GM08714 (cell line): ENCODE measurements around the gene ZNF423.
A peak's percentile ranks its signal among the peaks of the same experiment; 100 is the strongest.

Experiments used
- H3K4me3 ChIP-seq: fragments of 200-500 bp; sonication (Bioruptor generic); 2 replicates; pipeline ENCODE4 v1.5.1; 2014; ENCODE audit warnings: mild to moderate bottlenecking, low read length, inconsistent platforms
- ZNF274 ChIP-seq: IDR thresholded peaks from 2 replicates; pipeline ENCODE4 v1.6.1; 2012; ENCODE audit warnings: mild to moderate bottlenecking, low read depth, low read length

Gene ZNF423

GRCh38 chr16:49855822-49856671 lies at the start of gene ZNF423:
ZNF423 (minus strand) TSS chr16:49856112; CDS start chr16:49855774, 338 bp downstream.
- H3K4me3 ChIP-seq, result peak within 1 kb of the TSS; percentile 66

DNA sequence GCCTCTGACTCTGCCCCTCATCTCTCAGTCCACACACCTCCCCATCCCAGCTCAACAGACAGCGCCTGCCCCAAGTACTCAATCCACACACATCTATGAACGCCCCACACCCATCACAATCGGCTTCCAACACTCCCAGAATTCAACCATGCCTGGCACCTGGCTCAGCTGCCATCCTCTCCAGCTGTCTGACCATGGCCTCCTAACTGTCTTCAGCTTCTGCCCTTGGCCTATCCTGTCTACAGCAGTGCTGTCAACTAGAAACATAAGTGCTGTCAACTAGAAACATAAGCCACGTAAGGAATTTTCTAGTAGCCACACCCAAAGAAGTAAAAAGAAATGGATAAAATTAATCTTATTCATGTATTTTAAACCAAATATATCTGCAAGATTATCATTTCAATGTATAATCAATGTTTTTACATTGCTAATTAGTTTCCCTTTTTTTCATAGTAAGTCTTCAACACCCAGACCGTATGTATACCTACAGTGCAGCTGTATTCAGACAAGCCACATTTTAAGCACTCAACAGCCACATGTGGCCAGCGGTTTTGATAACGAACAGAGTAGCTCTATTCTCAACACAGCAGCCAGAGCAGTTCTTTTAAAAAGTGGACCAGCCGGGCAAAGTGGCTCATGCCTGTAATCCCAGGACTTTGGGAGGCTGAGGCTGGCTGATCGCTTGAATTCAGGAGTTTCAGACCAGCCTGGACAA lies 48.6 kb upstream of the ZNF423 start:
- no peak for TF ChIP-seq ZNF274
- H3K4me3 ChIP-seq, result no peak overlapping the region

More at GRCh38 chr16:49855822-49856671, at the start of gene ZNF423:
- TF ChIP-seq ZNF274, result no peak

GRCh38 chr16:49902908-49903307 lies 47.0 kb upstream of the ZNF423 start:
- H3K4me3 ChIP-seq, result no peak overlapping the region
- TF ChIP-seq ZNF274, result no peak

DNA sequence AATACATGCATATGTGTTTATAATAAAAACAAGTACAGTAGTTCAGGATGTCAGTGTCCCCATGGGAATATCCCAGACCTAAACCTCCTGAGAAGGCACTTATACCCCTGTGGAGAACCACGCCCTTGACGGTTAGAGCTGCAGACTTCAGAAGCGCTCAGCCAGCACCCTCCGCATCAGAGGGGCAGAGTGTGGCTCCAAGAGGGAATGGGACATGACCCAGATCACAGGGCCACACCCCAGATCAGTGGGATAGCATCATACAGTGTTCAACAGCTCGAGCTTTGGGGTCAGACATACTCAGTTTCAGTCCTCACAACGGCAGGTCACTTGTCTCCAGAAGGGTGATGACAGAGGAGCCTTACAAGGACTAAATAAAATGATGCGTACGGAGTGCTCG lies 45.8 kb upstream of the ZNF423 start:
- no peak overlapping the region for H3K4me3 ChIP-seq
- TF ChIP-seq ZNF274, result no peak

- H3K4me3 ChIP-seq, result no peak overlapping the region
- no peak for TF ChIP-seq ZNF274
These were observed 45.0 kb upstream of the ZNF423 start for GRCh38 chr16:49900875-49901274.

DNA sequence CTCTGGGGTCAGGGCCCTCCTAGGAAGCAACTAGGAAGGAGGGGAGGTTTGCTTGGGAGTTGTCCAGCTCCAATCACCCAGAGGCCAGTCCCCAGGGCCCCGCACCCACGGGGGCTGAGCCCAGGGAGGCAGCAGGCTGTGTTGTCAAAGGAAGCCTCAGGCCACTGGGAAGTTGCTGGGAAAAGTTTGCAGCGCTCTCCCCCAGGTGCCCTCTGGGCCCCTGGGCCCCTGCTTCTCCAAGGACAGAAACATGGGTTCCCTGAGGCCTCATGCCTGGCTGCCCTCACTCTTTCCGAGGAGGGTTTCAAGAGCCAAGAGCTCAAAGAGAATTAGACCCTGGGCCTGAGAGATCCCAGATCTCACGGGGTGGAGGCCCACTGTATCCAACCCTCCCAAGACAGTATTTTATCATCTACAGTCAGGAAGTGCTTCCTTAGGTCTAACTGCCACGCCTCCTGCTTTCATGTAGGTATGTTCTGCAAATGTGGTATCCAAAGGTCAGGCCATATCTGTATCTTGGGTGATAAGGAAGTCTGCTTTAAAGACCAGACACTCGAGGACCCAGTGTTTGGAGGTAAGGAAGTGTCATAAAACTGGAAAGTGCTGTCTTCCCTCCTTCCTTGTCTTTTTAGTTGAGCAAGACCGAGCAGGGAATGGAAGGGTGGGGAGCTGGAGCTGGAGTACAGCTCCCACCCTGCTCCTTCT lies 44.2 kb upstream of the ZNF423 start:
- TF ChIP-seq ZNF274, result no peak
- H3K4me3 ChIP-seq, result no peak overlapping the region

DNA sequence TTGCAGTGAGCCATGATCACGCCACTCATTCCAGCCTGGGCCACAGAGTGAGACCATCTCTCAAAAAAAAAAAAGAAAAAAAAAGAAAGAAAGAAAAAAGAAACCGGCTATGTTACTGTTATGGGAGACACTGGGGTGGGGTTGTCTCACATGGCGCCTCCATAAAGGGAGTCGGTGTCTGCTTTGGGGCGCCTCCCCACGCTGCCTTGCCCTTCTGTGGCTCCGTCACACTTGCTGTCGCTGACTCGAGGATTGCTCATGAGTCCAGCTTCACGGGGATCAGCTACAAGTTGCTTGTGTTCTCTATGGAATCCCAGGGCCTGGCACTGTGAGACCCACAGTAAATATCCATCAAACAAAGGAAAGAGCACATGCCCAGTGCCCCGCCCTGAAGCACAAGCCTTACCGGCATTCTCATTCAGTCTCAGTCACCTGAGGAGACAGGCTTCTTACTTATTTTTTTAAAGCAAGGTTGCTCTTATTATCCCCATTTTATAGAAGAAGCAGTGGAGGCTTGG lies 40.6 kb upstream of the ZNF423 start:
- no peak for TF ChIP-seq ZNF274
- H3K4me3 ChIP-seq, result no peak overlapping the region

DNA sequence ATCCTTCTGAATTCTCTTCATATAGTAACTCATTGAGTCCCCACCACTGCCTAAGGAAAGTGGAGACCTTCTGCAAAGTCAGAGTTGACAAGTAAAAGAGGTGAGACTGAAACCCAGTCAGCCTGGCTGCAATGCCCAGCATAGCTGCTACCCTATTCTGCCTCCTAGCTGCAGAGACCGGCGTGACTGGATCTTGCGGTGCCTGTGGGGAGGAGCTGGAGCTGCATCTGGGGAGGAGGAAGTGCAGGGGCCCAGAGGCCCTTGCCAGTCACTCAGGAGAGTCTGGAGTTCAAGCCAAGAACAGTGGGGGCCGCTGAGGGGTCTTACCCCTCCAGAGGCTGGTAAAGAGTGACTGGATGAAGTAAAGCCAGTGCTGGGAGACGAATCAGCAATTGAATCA lies 35.0 kb upstream of the ZNF423 start:
- H3K4me3 ChIP-seq, result no peak overlapping the region
- no peak for TF ChIP-seq ZNF274

- no peak overlapping the region for H3K4me3 ChIP-seq
- no peak for TF ChIP-seq ZNF274
These were observed 33.9 kb upstream of the ZNF423 start for GRCh38 chr16:49889725-49890397.

- TF ChIP-seq ZNF274, result no peak
- no peak overlapping the region for H3K4me3 ChIP-seq
These were observed 30.7 kb upstream of the ZNF423 start for GRCh38 chr16:49886554-49887094.

GRCh38 chr16:49884033-49885015 lies 28.4 kb upstream of the ZNF423 start:
- H3K4me3 ChIP-seq, result no peak overlapping the region
- no peak for TF ChIP-seq ZNF274

DNA sequence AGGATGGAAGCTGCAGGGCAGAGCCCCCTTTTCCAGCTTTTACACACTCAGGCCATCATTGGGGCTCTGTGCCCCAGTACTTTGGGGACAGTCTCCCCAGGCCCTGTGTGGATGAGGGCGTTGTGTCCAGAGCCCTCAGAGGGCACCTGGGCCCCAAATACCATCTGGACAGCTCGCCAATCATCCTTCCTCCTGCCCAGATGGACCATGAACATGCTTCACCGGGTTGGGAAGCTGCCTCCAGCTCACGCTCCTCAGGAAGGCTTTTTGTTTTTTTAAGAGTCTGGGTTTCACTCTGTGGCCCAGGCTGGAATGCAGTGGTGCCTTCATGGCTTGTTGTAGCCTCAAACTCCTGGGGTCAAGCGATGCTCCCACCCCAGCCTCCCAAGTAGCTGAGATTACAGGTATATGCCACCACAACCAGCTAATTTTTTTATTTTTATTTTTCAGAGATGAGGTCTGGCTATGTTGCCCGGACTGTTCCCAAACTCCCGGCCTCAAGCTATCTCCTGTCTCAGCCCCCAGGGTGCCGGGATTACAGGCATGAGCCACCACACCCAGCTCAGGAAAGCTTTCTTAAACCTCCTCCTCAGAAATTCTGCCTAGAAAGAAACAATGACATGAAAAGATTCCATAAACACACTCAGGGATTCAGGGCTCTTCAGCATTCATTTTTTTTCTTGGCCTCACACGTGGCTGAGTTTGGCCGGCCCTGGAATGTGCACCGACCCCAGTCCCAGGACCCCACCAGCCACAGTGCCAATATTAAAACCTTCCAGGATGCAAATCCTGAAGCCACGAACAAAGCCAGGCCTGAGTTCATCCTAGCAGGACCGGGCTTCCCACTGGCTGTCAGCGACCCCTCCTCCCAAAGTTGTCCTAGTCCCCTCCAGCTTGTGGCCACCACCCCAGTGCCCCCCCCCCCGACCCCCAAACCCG lies 27.4 kb upstream of the ZNF423 start:
- TF ChIP-seq ZNF274, result no peak
- no peak overlapping the region for H3K4me3 ChIP-seq
